ENCODE measurements around the gene LTB4R.

LTB4R gene

DNA sequence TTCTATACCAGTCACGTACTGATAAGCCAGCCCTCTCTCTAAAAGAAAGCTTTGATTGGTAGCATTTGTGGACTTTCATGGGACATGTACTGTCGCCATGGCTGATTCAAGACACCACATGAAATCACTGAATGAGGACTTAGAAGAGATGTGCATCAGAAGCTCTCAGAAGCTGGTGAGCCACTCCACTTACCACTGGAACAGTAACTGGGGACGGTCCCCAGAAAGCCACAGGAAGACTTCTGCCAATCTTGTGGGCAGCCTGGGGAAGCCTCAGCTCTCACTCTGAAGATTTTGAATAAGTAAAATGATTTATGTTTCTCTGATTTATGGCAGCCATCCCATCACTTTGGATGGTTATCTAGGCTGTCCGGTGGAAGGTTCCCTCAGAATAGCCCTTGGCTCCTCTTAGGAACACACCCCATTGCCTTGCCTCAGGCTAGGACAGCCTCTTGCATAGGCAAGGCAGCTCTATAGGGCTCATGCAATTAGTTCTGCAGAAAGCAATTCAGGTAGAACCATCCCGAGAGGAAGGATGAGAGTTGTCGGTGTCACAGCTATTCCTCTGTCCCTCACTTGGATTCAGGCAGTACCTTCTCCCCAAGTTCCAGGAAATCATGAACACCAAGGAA lies 21.5 kb upstream of the LTB4R start:
- Histone ChIP-seq H3K27me3 (no peaks in the 10 kb centered on the region), H3K4me3 (no peak overlapping the region), H3K27ac (no peak overlapping the region), H3K4me2 (peak overlapping the region; percentile 4; the same call in 1 of the 2 replicates), H3K36me3 (peaks cover 46% of the 10 kb centered on the region), H3K4me1 (peaks cover 16% of the 10 kb centered on the region), H4K20me1 (no peaks in the 10 kb centered on the region), H3K9me3 (no peaks in the 10 kb centered on the region), H3K9ac (no peak overlapping the region)
- no peak for TF ChIP-seq Cebpa-rat (IDR thresholded peaks at IDR 0.05)

DNA sequence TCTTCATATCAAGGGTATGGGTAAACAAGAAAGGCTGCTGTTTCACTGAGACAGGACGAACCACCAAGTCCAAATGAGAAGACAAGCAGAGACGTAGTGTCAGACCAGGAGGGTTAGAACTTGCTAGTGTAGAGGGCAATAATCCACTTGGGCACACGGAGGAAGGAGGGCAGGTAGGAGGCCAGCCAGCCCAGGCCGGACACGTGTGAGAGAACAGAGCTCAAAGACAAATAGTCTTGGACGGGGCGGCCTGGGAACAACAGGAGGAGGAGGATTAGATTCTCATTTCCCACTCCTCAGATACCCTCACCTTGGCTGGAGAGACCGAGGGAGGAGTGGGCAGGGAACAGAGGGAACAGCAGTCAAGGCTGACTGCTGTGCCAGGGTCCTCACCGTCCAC lies 20.6 kb upstream of the LTB4R start:
- H3K27ac ChIP-seq, result no peak overlapping the region
- no peak overlapping the region for H3K4me3 ChIP-seq
- H3K9ac ChIP-seq, result no peak overlapping the region
- no peaks in the 10 kb centered on the region for H4K20me1 ChIP-seq
- no peaks in the 10 kb centered on the region for H3K9me3 ChIP-seq
- TF ChIP-seq Cebpa-rat (IDR thresholded peaks at IDR 0.05), result no peak
- no peak overlapping the region for H3K4me2 ChIP-seq
- H3K27me3 ChIP-seq, result no peaks in the 10 kb centered on the region
- peaks cover 16% of the 10 kb centered on the region for H3K4me1 ChIP-seq
- peaks cover 52% of the 10 kb centered on the region for H3K36me3 ChIP-seq

DNA sequence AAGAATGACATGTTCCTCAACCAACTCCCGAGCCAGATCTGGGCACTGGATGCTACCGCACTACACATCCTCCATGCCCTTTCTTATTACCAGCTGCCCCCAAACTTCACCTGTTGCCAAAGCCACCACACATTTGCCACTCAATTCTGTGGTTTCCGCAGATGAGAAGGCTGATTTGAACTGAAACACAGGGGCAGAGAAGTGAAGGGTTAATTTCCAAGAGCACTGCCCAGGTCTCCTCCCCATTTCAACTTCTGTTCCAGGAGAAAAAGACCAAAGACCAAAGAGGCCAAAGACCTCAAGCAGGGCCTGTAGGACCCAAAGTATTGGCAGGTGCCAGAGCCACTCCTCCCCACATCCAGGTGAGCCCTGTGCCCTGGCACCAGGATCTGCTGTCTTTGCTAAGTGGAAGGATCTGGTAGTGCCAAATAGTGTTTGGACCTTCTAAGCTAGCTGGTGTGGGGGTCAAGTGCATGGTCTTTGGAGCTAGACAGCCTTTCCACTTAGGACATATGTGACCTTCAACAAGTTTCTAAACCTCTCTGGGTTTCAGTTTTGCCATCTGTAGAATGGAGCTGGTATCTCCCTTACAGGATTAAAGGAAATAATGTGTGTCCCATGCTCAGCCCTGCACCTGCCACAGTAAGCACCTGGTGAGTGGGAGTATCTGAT lies 19.7 kb upstream of the LTB4R start:
- Histone ChIP-seq H3K27ac (no peak overlapping the region), H3K4me2 (no peak overlapping the region), H3K9ac (no peak overlapping the region), H3K9me3 (no peaks in the 10 kb centered on the region), H3K4me3 (no peak overlapping the region), H4K20me1 (no peaks in the 10 kb centered on the region), H3K27me3 (no peaks in the 10 kb centered on the region), H3K36me3 (peaks cover 57% of the 10 kb centered on the region), H3K4me1 (peaks cover 24% of the 10 kb centered on the region)
- TF ChIP-seq Cebpa-rat (IDR thresholded peaks at IDR 0.05), result no peak

DNA sequence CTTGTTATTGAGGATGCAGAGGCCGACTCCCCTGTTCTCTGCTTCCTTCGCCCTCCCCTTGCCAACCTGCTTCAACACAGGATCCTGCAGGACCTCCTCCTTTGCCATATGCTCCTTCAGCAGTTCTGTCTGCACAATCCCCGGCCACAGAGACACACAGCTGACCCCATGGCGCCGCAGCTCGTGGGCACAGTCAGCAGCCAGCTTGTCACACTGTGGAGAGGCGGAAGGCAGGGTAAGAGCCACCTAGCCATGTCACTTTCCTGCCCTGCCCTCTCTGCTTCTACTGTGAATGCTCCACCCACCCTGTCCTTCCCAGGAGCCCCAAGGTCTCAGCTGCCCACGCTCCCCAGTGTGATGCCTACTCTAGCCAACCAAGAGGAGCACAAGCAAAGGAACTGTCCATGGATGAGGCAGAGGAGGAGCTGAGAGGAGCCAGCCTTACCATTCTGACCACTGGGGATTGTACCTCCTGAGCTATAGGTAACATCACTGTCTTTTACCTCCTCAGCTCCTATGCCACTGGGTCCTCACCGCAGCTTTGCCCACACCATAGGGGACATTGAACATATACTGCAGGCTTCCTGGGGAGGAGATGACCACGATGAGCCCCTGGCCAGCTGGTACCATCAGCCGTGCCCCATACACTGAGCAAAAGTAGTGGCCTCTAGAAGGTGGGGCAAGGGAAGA lies 19.0 kb upstream of the LTB4R start:
- Histone ChIP-seq H3K9me3 (no peaks in the 10 kb centered on the region), H3K4me1 (peaks cover 29% of the 10 kb centered on the region), H3K4me3 (no peak overlapping the region), H4K20me1 (no peaks in the 10 kb centered on the region), H3K36me3 (peaks cover 57% of the 10 kb centered on the region), H3K27me3 (no peaks in the 10 kb centered on the region), H3K4me2 (no peak overlapping the region), H3K27ac (no peak overlapping the region), H3K9ac (no peak overlapping the region)
- TF ChIP-seq Cebpa-rat (IDR thresholded peaks at IDR 0.05), result no peak

DNA sequence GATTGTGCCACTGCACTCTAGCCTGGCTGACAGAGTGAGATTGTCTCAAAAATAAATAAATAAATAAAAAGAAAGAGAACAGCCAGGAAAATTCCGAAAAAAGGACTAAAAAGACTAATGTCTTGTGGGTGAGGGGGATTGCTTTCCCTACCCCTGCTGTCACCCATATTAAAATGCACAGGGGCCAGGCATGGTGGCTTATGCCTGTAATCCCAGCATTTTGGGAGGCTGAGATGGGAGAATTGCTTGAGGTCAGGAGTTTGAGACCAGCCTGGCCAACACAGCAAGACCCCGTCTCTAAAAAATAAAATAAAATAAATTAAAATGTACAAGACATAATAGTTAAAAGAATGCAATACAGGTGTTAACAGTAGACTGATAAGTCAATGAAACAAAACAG lies 17.8 kb upstream of the LTB4R start:
- H3K9ac ChIP-seq, result no peak overlapping the region
- no peak overlapping the region for H3K4me3 ChIP-seq
- no peak for TF ChIP-seq Cebpa-rat (IDR thresholded peaks at IDR 0.05)
- H3K4me1 ChIP-seq, result peaks cover 29% of the 10 kb centered on the region
- H3K27me3 ChIP-seq, result no peaks in the 10 kb centered on the region
- peaks cover 57% of the 10 kb centered on the region for H3K36me3 ChIP-seq
- H4K20me1 ChIP-seq, result no peaks in the 10 kb centered on the region
- no peaks in the 10 kb centered on the region for H3K9me3 ChIP-seq
- H3K27ac ChIP-seq, result no peak overlapping the region
- H3K4me2 ChIP-seq, result no peak overlapping the region

DNA sequence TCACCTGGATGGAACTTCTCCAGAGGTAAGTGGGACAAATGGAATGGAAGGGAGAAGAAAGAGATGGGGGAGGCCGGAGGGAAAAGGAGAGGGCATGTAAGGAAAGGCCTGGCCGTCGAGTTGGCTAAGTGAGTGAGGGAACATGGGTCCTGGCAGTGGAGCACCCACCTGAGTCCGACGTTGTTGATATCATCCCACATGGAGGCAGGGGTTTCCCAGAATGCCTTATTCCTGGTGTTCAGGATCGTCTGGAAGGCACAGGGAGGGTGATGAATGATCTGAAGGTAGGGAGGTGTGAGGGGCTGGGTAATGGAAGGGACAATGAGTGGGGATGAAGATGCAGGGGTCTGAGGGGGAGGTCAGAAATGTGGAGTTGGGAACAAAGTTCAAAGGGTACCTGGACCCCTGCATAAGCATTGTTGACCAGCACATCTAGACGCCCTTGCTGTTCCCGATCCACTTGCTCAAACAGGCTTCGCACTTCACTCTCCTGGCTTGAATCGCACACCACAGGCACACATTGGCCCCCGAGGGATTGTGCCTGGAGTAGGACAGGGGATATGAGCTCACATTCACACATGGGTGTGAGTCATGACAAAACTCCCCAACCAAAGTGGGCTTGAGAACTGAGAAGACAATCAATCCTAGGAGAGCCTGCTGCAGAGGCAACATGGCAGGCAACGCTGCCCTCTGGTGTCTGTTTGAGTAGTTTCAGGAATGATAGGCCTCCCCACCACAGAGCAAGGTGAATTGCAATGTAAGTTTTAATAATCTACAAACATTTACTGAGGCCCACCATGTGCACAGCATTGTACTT lies 14.8 kb upstream of the LTB4R start:
- peaks cover 15% of the 10 kb centered on the region for H4K20me1 ChIP-seq
- H3K4me3 ChIP-seq, result no peak overlapping the region
- no peaks in the 10 kb centered on the region for H3K27me3 ChIP-seq
- no peak for TF ChIP-seq Cebpa-rat (IDR thresholded peaks at IDR 0.05)
- peak overlapping the region; percentile 57 for H3K9ac ChIP-seq
- H3K36me3 ChIP-seq, result peaks cover 41% of the 10 kb centered on the region
- peaks cover 50% of the 10 kb centered on the region for H3K4me1 ChIP-seq
- peak overlapping the region; percentile 62 for H3K4me2 ChIP-seq
- no peaks in the 10 kb centered on the region for H3K9me3 ChIP-seq
- peak overlapping the region; percentile 5; the same call in 1 of the 2 replicates for H3K27ac ChIP-seq

DNA sequence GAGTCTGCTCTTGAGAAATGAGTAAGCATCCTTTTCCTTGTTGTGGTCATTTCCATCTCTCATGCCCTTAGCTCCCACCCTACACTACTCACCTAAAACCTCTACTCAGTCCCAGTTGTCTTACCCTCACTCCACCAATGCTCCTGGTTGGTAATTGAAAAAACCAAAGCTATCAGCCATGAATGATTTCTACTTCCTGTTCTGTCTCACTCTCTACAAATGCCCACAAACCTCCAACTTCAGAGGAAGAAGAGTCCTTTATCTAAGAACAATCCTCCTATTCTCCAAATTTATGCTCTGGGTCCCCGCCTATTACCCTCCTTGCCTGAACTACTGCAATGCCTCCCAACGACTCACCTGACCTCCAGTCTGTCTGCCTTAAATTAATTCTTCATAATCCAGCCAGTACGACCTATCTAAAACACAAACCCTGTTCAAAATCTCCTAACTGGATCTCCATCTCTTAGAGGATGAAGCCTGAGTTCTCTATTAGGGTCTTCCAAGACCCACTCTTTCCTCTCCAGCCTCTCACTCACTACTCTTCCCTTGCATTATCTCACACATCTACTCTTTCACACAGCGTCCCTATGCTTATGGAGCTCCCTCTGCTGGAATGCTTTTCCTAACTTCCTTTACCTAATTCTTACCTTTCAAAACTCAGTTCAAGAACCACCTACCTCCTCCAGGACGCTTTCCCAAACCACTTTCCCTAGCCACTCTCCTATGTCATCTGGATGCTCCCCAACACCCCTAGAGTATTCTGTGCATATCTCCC lies 13.9 kb upstream of the LTB4R start:
- Histone ChIP-seq H3K4me3 (no peak overlapping the region), H3K36me3 (peaks cover 41% of the 10 kb centered on the region), H3K4me1 (peaks cover 53% of the 10 kb centered on the region), H3K27ac (no peak overlapping the region), H3K27me3 (no peaks in the 10 kb centered on the region), H3K4me2 (peak overlapping the region; percentile 62), H4K20me1 (peaks cover 22% of the 10 kb centered on the region), H3K9ac (0 out of 2 replicates have a peak overlapping the region, but pooled peaks have one; percentile 57), H3K9me3 (no peaks in the 10 kb centered on the region)
- no peak for TF ChIP-seq Cebpa-rat (IDR thresholded peaks at IDR 0.05)

DNA sequence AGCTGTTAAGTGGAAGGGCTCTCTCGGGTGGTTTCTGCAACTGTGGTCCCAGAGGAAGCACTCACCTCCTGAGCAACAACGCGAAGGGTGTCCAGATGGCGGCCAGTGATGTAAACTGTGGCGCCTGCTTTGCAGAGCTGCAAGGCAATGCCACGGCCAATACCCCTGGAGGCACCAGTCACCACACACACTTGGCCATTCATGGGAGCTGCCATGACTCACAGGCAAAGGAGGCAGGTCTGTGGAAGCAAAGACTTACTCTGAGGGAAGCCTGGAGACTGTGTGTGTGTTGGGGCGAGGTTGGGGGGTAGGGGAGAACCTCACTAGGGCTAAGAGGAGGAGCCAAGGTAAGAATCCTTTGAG lies 12.4 kb upstream of the LTB4R start:
- H3K27me3 ChIP-seq, result no peaks in the 10 kb centered on the region
- no peak for TF ChIP-seq Cebpa-rat (IDR thresholded peaks at IDR 0.05)
- H3K4me2 ChIP-seq, result peak overlapping the region; percentile 99
- peak overlapping the region; percentile 88 for H3K9ac ChIP-seq
- peaks cover 53% of the 10 kb centered on the region for H3K4me1 ChIP-seq
- H3K9me3 ChIP-seq, result no peaks in the 10 kb centered on the region
- H3K4me3 ChIP-seq, result peak overlapping the region; percentile 87
- peak overlapping the region; percentile 76; the same call in 1 of the 2 replicates for H3K27ac ChIP-seq
- peaks cover 44% of the 10 kb centered on the region for H3K36me3 ChIP-seq
- H4K20me1 ChIP-seq, result peaks cover 25% of the 10 kb centered on the region
